Duodenal mucosa (tissue), 2 donors: ENCODE results near the gene INO80C.
"Not testable (repeated sequence)": the region's sequence is repeated elsewhere in the genome, so short reads cannot be mapped to it uniquely, and the experiment has no call there.

Source experiments
- H3K27ac ChIP-seq: one replicate; pipeline ENCODE4 v1.7.0; 2013; ENCODE audit warnings: low read depth, low read length
- H3K27me3 ChIP-seq, 2 donors: one replicate each; pipeline ENCODE4 v1.7.0; 2013; ENCODE audit warnings: low read length in 2 of 2, control low read depth in 1 of 2; ENCODE audit not compliant: insufficient read depth in 2 of 2, control insufficient read depth in 1 of 2
- H3K36me3 ChIP-seq, 2 donors: one replicate each; pipeline ENCODE4 v1.7.0; 2013; ENCODE audit warnings: low read length in 2 of 2, control low read depth in 1 of 2; ENCODE audit not compliant: insufficient read depth in 2 of 2, control insufficient read depth in 1 of 2
- H3K4me1 ChIP-seq, 2 donors: one replicate each; pipeline ENCODE4 v1.7.0; 2013; ENCODE audit warnings: low read length in 2 of 2, control low read depth in 1 of 2; ENCODE audit not compliant: insufficient read depth in 2 of 2, control insufficient read depth in 1 of 2
- H3K4me3 ChIP-seq, 2 donors: one replicate each; pipeline ENCODE4 v1.7.0; 2013; ENCODE audit warnings: low read length in 2 of 2, low read depth in 1 of 2
- H3K9ac ChIP-seq, 2 donors: one replicate each; pipeline ENCODE4 v1.7.0; 2013; ENCODE audit warnings: low read length in 2 of 2, low read depth in 1 of 2
- H3K9me3 ChIP-seq, 2 donors: one replicate each; pipeline ENCODE4 v1.7.0; 2013; ENCODE audit warnings: low read length in 2 of 2, control low read depth in 1 of 2; ENCODE audit not compliant: control insufficient read depth in 1 of 2

Gene INO80C

DNA sequence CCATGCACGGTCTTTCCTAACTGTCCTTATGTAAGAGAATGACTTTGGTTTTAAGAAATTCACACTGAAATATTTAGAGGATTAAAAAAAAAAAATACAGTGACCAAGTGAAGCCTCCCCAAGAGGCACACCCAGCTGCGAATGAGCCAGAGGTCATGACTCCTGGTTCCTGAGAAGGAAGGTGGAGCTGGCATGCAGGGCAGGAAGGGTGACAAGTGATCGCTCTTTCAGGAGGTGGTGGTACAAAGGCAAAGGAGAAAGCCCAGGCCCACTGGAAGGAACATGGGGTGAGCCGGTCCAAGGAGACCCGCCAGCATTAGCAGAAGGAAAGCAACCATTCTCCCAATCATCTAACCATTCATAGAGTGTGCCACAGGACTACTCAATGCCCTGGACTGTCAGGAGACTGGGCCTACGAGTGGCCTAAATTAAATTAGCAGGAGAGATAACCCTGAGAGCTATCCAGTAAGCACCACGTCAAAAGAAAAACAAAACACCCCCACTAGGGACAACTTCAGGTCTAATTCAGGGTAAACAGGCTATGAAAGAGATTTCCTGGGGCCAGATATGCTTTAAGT is 7.8 kb downstream of the INO80C start:
- Histone ChIP-seq H3K4me3 (no peak overlapping the region), H3K4me1 (peaks cover 16 to 39% of the 10 kb centered on the region in 2 donors), H3K27me3 (no peaks in the 10 kb centered on the region), H3K9me3 (no peaks in the 10 kb centered on the region), H3K36me3 (no peaks in the 10 kb centered on the region), H3K9ac (no peak overlapping the region), H3K27ac (no peak overlapping the region)

DNA sequence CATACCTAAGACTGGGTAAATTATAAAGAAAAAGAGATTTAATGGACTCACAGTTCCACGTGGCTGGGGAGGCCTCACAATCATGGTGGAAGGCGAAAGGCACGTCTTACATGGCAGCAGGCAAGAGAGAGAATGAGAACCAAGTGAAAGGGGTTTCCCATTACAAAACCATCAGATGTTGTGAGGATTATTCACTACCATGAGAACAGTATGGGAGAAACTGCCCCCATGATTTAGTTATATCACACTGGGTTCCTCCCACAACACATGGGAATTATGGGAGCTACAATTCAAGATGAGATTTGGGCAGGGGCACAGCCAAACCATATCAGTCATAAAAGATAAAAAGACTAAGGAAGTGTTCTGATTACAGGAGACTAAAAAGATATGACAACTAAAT is 8.5 kb downstream of the INO80C start:
- not testable (repeated sequence) for H3K27me3 ChIP-seq, H3K27ac ChIP-seq, H3K9ac ChIP-seq, H3K9me3 ChIP-seq, H3K4me3 ChIP-seq, H3K36me3 ChIP-seq
- peaks cover 16 to 32% of the 10 kb centered on the region in 2 donors for H3K4me1 ChIP-seq

DNA sequence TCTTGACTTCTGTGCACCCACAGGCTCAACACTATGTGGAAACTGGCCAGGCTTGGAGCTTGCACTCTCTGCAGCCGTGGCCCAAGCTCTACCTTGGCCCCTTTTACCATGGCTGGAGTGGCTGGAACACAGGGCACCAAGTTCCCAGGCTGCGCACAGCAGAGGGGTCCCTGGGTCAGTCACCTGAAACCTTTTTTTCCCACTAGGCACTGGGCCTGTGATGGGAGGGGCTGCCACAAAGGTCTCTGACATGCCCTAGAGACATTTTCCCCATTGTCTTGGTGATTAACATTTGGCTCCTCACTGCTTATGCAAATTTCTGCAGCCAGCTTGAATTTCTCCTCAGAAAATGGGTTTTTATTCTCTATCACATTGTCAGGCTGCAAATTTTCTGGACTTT is 9.4 kb downstream of the INO80C start:
- H3K9ac ChIP-seq, H3K9me3 ChIP-seq, H3K27ac ChIP-seq, H3K36me3 ChIP-seq, H3K4me3 ChIP-seq, H3K27me3 ChIP-seq: not testable (repeated sequence)
- H3K4me1 ChIP-seq = peaks cover 16 to 26% of the 10 kb centered on the region in 2 donors

DNA sequence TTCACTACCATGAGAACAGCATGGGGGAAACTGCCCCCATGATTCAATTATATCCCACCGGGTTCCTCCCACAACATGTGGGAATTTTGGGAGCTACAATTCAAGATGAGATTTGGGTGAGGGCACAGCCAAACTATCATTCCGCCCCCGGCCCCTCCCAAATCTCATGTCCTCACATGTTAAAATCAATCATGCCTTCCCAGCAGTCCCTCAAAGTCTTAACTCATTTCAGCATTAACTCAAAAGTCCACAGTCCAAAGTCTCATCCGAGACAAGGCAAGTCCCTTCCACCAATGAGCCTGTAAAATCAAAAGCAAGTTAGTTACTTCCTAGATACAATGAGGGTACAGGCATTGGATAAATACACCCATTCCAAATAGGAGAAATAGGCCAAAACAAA is 10.2 kb downstream of the INO80C start:
- not testable (repeated sequence) for H3K36me3 ChIP-seq, H3K27me3 ChIP-seq, H3K9me3 ChIP-seq, H3K27ac ChIP-seq, H3K4me3 ChIP-seq, H3K9ac ChIP-seq
- H3K4me1 ChIP-seq = peaks cover 17 to 28% of the 10 kb centered on the region in 2 donors

DNA sequence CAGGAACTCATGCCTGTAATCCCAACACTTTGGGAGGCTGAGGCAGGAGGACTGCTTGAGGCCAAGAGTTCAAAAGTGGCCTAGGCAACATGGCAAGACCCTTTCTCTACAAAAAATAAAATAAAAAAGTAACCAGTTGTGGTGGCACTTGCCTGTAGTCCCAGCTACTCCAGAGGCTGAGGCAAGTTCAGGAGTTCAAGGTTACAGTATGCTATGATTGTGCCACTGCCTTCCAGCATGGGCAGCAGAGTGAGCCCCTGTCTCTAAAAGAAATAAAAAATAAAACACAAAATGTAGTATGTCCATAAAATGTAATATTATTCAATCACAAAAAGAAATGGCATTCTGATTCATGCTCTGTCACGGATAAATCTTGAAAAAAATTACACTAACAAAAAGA is 11.9 kb downstream of the INO80C start:
- Histone ChIP-seq H3K4me3 (no peak overlapping the region), H3K9ac (no peak overlapping the region), H3K36me3 (no peaks in the 10 kb centered on the region), H3K27ac (no peak overlapping the region), H3K4me1 (peaks cover 24 to 36% of the 10 kb centered on the region in 2 donors), H3K27me3 (no peaks in the 10 kb centered on the region), H3K9me3 (no peaks in the 10 kb centered on the region)

DNA sequence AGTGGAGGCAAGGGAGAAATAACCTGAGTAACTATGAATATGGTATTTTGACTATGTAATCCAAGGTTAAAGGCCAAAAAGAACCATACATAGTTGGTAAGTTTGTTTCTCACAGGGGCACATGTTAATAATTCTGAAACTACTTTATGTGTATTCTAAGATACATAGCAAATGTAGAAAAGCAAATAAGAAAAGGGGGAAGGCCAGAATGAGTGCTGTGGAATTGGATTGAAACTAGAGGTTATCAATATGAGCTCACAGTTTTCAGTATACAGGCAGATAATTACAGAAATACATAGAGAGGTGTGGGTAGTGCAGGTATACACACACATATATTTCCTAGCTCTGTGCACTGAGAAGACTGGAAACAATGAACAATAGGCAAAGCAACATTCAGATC is 13.7 kb downstream of the INO80C start:
- peaks cover 25 to 46% of the 10 kb centered on the region in 2 donors for H3K4me1 ChIP-seq
- no peaks in the 10 kb centered on the region for H3K36me3 ChIP-seq
- H3K9me3 ChIP-seq = no peaks in the 10 kb centered on the region
- no peaks in the 10 kb centered on the region for H3K27me3 ChIP-seq
- H3K4me3 ChIP-seq = no peak overlapping the region
- no peak overlapping the region for H3K9ac ChIP-seq
- no peak overlapping the region for H3K27ac ChIP-seq

DNA sequence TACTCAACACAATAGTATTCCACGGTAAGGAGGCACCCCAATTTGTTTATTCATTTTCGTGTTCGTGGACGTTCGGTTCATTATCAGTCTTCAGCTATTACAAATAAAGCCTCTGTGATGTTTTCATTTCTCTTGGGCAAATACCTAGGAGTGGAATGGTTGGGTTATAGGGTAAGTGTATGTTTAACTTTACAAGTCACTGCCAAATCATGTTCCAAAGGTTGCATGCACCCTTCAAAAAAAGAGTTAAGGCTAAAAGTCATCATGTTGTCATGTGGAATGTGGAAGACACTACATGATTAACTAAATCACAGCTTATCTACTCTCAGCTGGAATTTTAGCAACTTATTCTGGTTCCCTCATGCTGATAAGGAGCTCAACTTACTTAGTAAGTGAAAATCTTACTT is 15.8 kb downstream of the INO80C start:
- Histone ChIP-seq H3K4me1 (peaks cover 18 to 51% of the 10 kb centered on the region in 2 donors), H3K9me3 (no peaks in the 10 kb centered on the region), H3K27ac (no peak overlapping the region), H3K36me3 (no peaks in the 10 kb centered on the region), H3K9ac (no peak overlapping the region), H3K4me3 (peak overlapping the region in 1 of 2 donors; percentile 2), H3K27me3 (no peaks in the 10 kb centered on the region)

DNA sequence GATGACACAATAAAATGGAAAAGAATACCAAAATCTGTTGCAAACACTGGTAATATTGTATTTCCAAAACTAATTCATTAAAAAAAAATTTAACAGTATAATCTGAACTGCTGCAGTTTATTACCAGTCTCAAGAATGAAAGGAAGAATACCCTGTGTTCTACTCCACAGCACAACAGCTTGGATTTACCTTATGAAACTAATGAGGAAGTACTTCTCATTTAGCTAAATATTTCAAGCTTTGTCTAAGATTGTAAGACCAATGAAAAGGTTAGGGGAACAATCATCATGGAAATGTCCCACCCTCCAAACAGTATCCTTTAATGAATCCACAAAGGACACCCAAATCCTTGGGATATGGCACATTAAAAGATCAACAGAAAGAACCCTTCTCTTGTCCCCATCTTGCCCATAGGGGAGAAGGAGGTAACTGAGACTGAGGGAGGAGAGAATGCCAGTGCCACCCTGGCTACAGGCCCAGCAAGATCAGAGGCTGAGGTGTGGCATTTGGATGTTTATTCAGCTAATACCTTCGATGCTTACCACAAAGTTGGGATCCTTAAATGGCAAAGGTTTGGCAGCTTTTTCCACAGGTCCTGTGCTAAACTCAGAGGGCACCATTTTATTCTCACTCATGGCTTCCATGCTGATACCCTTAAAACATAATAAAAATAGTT is 17.7 kb downstream of the INO80C start:
- Histone ChIP-seq H3K27ac (no peak overlapping the region), H3K27me3 (no peaks in the 10 kb centered on the region)

DNA sequence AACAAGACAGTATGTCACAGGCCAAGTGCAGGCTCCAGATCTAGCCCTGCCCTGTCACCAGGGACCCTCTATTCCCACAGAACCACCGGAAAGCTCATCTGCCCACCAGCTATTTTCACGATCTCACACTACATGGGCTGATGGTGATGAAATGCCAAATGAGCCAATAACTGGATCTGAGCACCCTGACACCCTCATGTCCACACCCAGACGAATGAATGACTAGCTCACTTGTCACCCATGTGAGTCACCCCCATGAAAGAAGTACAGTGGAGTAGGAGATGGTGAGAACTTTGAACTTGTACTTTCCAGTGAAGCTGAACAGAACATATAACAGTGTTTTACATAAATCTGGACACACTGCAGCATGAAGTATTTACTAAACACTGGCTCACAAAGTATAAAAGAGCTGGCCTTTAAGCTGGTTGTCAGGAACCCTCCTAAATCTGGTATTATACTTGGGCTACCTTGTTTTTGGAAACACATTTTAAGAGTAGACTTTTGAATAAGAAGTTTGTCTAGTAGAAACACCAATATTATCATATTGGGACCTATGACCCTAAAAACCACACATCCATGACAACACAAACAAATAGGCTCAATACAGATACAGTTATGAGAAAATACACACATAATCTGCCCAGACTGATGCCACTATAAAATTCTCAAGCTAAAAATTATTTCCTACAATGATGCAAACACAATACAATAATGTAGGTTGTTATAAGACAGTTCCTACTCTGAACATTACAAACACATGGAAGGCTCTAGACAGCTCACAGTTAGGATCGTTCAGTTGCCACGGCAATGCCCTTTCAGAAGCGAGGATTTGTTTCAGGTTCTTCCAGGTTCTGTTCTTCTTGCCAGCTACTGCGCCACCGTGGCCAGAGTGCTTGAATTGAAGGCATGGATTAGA is 19.0 kb downstream of the INO80C start:
- Histone ChIP-seq H3K4me1 (peaks cover 18 to 49% of the 10 kb centered on the region in 2 donors), H3K36me3 (peaks cover 0 to 3% of the 10 kb centered on the region in 2 donors), H3K4me3 (peak overlapping the region in 1 of 2 donors; percentile 32), H3K9ac (peak overlapping the region in 1 of 2 donors; percentile 5), H3K27ac (peak overlapping the region; percentile 11), H3K27me3 (no peaks in the 10 kb centered on the region), H3K9me3 (no peaks in the 10 kb centered on the region)

More for the DNA sequence above, 17.7 kb downstream of the INO80C start:
- H3K36me3 ChIP-seq = no peaks in the 10 kb centered on the region
- no peak overlapping the region for H3K9ac ChIP-seq
- no peaks in the 10 kb centered on the region for H3K9me3 ChIP-seq
- H3K4me3 ChIP-seq = no peak overlapping the region
- H3K4me1 ChIP-seq = peaks cover 18 to 49% of the 10 kb centered on the region in 2 donors

DNA sequence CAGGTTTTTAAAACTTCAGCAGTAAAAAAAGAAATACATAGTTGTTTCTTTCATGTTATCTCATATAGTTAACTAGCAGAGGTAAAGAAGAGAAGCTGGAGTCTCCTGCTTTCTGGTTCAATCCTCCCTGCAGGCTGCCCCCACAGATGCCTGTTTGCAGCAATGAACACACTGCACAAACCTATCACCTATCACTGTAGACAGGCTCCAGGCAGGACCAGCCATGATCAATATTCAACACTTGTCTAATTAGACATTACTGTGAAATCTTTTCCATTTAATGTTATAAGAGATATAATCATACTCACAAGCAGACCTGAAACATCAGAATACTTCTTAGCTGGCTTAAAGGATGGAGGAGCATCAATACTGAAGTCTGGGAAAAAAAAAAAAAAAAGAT is 19.8 kb downstream of the INO80C start:
- Histone ChIP-seq H3K27ac (no peak overlapping the region), H3K4me3 (no peak overlapping the region)

More for the DNA sequence above, 19.8 kb downstream of the INO80C start:
- Histone ChIP-seq H3K27me3 (no peaks in the 10 kb centered on the region), H3K9me3 (no peaks in the 10 kb centered on the region), H3K36me3 (peaks cover 0 to 8% of the 10 kb centered on the region in 2 donors), H3K4me1 (peaks cover 18 to 49% of the 10 kb centered on the region in 2 donors), H3K9ac (peak overlapping the region in 1 of 2 donors; percentile 5)
